A673 (cell line): Measurements from ENCODE around the gene LINGO3. TPM values are rescaled to one million over a fixed set of nuclear protein-coding genes. Genes with fewer than 3 reads are reported as not detected.

Experiments
- BruUV-seq: library from RNA; stranded (reverse); fragments of 400-500 nt; replicated peaks from 2 replicates; lab custom pipeline; 2021; lab: Mats Ljungman, UMichigan
- CTCF ChIA-PET: fragments of 300-600 bp; sonication (Branson Sonifier 250); formaldehyde crosslinking; loops from one replicate; lab custom pipeline; 2022; ENCODE audit warnings: antibody characterized with exemption; lab: Charles Lee
- POLR2A ChIA-PET: fragments of 300-600 bp; sonication (Branson Sonifier 250); formaldehyde crosslinking; loops from one replicate; lab custom pipeline; 2022; ENCODE audit warnings: antibody characterized with exemption; ENCODE audit not compliant: low non-redundant PET; lab: Charles Lee
- DNase-seq: peaks from one replicate; pipeline ENCODE4 v3.0.0-alpha.2; 2015; ENCODE audit warnings: low spot score
- H3K27ac ChIP-seq: fragments of 200-600 bp; sonication (generic); 2 replicates; pipeline ENCODE4 v1.5.1; 2016; ENCODE audit warnings: mixed run types, low read depth, mild to moderate bottlenecking, mixed read lengths, antibody characterized with exemption, low read length; ENCODE audit not compliant: poor library complexity, severe bottlenecking
- H3K27me3 ChIP-seq: fragments of 200-600 bp; sonication (generic); replicated peaks from 2 replicates; pipeline ENCODE4 v1.6.1; 2017; ENCODE audit warnings: mixed run types, low read depth, mild to moderate bottlenecking, mixed read lengths, antibody characterized with exemption, low read length; ENCODE audit not compliant: insufficient read depth, poor library complexity
- H3K36me3 ChIP-seq: fragments of 200-600 bp; sonication (generic); 2 replicates; pipeline ENCODE4 v1.6.1; 2016; ENCODE audit warnings: mixed run types, mild to moderate bottlenecking, mixed read lengths, antibody characterized with exemption, low read length; ENCODE audit not compliant: insufficient read depth, poor library complexity, severe bottlenecking
- H3K4me1 ChIP-seq: fragments of 200-600 bp; sonication (generic); 2 replicates; pipeline ENCODE4 v1.6.1; 2017; ENCODE audit warnings: mixed run types, mild to moderate bottlenecking, mixed read lengths, antibody characterized with exemption, low read length; ENCODE audit not compliant: insufficient read depth, poor library complexity, severe bottlenecking
- H3K4me3 ChIP-seq: fragments of 200-600 bp; sonication (generic); 2 replicates; pipeline ENCODE4 v1.5.1; 2016; ENCODE audit warnings: low read depth, mixed run types, mild to moderate bottlenecking, mixed read lengths, low read length; ENCODE audit not compliant: poor library complexity, severe bottlenecking
- H3K9me3 ChIP-seq: fragments of 200-600 bp; sonication (generic); 2 replicates; pipeline ENCODE4 v1.6.1; 2016; ENCODE audit warnings: mixed run types, low read depth, mild to moderate bottlenecking, mixed read lengths, antibody characterized with exemption, low read length; ENCODE audit not compliant: poor library complexity, severe bottlenecking
- CTCF ChIP-seq: fragments of 300-800, 200-600 bp; sonication (generic); conservative IDR thresholded peaks from 2 replicates; pipeline ENCODE4 v1.5.1; 2017; ENCODE audit warnings: low read depth, mild to moderate bottlenecking, antibody characterized with exemption, low read length, moderate library complexity, mixed read lengths
- EZH2 ChIP-seq: fragments of 200-600 bp; sonication (generic); IDR thresholded peaks from 2 replicates; pipeline ENCODE4 v1.6.1; 2017; ENCODE audit warnings: borderline replicate concordance, low read depth, mild to moderate bottlenecking, mixed read lengths, antibody characterized with exemption, low read length; ENCODE audit not compliant: poor library complexity, severe bottlenecking
- intact Hi-C: fragments of 100-400 bp; cut with micrococcal nuclease; formaldehyde crosslinking; loops from one replicate; pipeline ENCODE4 v1.10.0; 2022; ENCODE audit not compliant: unreplicated experiment
- total RNA-seq: library from RNA; stranded (reverse); gene quantifications from 2 replicates; pipeline ENCODE4 v1.2.3, GENCODE V29; 2021

LINGO3 gene
- total RNA-seq, 1 experiment from 2014 or later: not detected

GRCh38 chr19:2286402-2287140, 21.4 kb downstream of the LINGO3 start:
- no TSS peak for BruUV-seq
- peaks cover 7% of the 10 kb centered on the region for H3K4me1 ChIP-seq
- no peaks in the 10 kb centered on the region for H3K9me3 ChIP-seq
- no peak overlapping the region for H3K4me3 ChIP-seq
- no peak for TF ChIP-seq CTCF
- no peak for TF ChIP-seq EZH2
- H3K27ac ChIP-seq: no peak overlapping the region
- no peak for DNase-seq
- peaks cover 33% of the 10 kb centered on the region for H3K27me3 ChIP-seq
- ChIA-PET CTCF (no interaction called here), POLR2A (no interaction called here)
- H3K36me3 ChIP-seq: no peaks in the 10 kb centered on the region
- intact Hi-C loops: no loop called here

- Histone ChIP-seq H3K4me3 (no peak overlapping the region), H3K4me1 (no peaks in the 10 kb centered on the region), H3K36me3 (no peaks in the 10 kb centered on the region), H3K9me3 (no peaks in the 10 kb centered on the region), H3K27me3 (peaks cover 7% of the 10 kb centered on the region), H3K27ac (no peak overlapping the region)
- DNase-seq: no peak
- no TSS peak for BruUV-seq
- ChIA-PET POLR2A (no interaction called here), CTCF (no interaction called here)
- TF ChIP-seq CTCF (no peak), EZH2 (no peak)
- intact Hi-C loops: no loop called here
Measured at GRCh38 chr19:2283835-2284507, 24.0 kb downstream of the LINGO3 start.

- no peak for DNase-seq
- H3K36me3 ChIP-seq: no peaks in the 10 kb centered on the region
- no peaks in the 10 kb centered on the region for H3K4me1 ChIP-seq
- BruUV-seq: no TSS peak
- no peaks in the 10 kb centered on the region for H3K27me3 ChIP-seq
- no peak overlapping the region for H3K27ac ChIP-seq
- H3K4me3 ChIP-seq: no peak overlapping the region
- intact Hi-C loops: no loop called here
- no peaks in the 10 kb centered on the region for H3K9me3 ChIP-seq
- ChIA-PET CTCF (interaction anchor here (0.6 kb wide), 1 partner anchor 13 kb away, joined by 3 read pairs; no protein-coding TSS in a partner anchor), POLR2A (no interaction called here)
- no peak for TF ChIP-seq EZH2
- no peak for TF ChIP-seq CTCF
Measured at GRCh38 chr19:2282862-2283237, 25.1 kb downstream of the LINGO3 start.
